Testis (tissue), 3 donors: ENCODE measurements around the gene RAPGEF5. TPM values are rescaled to one million over a fixed set of nuclear protein-coding genes. Genes with fewer than 3 reads are reported as not detected.

Source experiments
- DNase-seq: peaks from one replicate; pipeline ENCODE4 v3.0.0-alpha.2; 2019
- H3K27ac ChIP-seq, 2 donors: fragments of 200-600 bp; sonication (generic); one replicate each; pipeline ENCODE4 v1.5.1; 2019
- H3K27me3 ChIP-seq: fragments of 200-600 bp; sonication (generic); one replicate; pipeline ENCODE4 v1.5.1; 2019
- H3K36me3 ChIP-seq: fragments of 200-600 bp; sonication (generic); one replicate; pipeline ENCODE4 v1.5.1; 2017; ENCODE audit warnings: low read depth; ENCODE audit errors: missing control alignments
- H3K4me1 ChIP-seq: fragments of 200-600 bp; sonication (generic); one replicate; pipeline ENCODE4 v1.5.1; 2019
- H3K4me3 ChIP-seq, 2 donors: fragments of 200-600 bp; sonication (generic); one replicate each; pipeline ENCODE4 v1.5.1; 2017 to 2019
- H3K9me3 ChIP-seq: fragments of 200-600 bp; sonication (generic); one replicate; pipeline ENCODE4 v1.5.1; 2017
- POLR2A ChIP-seq: fragments of 450-650 bp; IDR thresholded peaks from one replicate; pipeline ENCODE4 v1.6.1; 2017; ENCODE audit warnings: antibody characterized with exemption, mild to moderate bottlenecking, moderate library complexity
- WGBS, 2 donors: methylation state at CpG; one replicate each; pipeline ENCODE4 v1.1.5; 2018; 5-methylcytosine and 5-hydroxymethylcytosine counted together
- intact Hi-C: fragments of 100-400 bp; cut with DNase I; formaldehyde crosslinking; loops from one replicate; pipeline ENCODE4 v1.15.1; 2023; ENCODE audit warnings: low total_unique reads
- polyA plus RNA-seq: library from polyadenylated mRNA; stranded (reverse); fragments of 350-450 nt; fragmentation: Illumina TruSeq; extraction: RNeasy Lipid Tissue Mini Kit (QIAGEN cat#74804); gene quantifications from one replicate; pipeline ENCODE4 v1.2.3, GENCODE V29; 2014; ENCODE audit warnings: low read depth, low replicate concordance; ENCODE audit not compliant: insufficient read depth
- total RNA-seq, 2 donors: library from RNA; depleted of rRNA; stranded (reverse); fragments of >200 nt; gene quantifications; one replicate each; pipeline ENCODE4 v1.2.3, GENCODE V29; 2016
- TF ChIP-seq, protein P1 (sequence below), 3 experiments: fragments of 450-650 bp in 2 of 3; fragments of 200-600 bp in 1 of 3; sonication (generic) in 1 of 3; IDR thresholded peaks; one replicate each; pipeline ENCODE4 v1.5.1; 2016 to 2019; ENCODE audit warnings: antibody characterized with exemption in 3 of 3, mild to moderate bottlenecking in 2 of 3, moderate library complexity in 1 of 3

RAPGEF5 gene
- total and polyA plus RNA-seq, 3 donors from 2014 or later = 16.8 to 67.5 (median 63.8) TPM

DNA sequence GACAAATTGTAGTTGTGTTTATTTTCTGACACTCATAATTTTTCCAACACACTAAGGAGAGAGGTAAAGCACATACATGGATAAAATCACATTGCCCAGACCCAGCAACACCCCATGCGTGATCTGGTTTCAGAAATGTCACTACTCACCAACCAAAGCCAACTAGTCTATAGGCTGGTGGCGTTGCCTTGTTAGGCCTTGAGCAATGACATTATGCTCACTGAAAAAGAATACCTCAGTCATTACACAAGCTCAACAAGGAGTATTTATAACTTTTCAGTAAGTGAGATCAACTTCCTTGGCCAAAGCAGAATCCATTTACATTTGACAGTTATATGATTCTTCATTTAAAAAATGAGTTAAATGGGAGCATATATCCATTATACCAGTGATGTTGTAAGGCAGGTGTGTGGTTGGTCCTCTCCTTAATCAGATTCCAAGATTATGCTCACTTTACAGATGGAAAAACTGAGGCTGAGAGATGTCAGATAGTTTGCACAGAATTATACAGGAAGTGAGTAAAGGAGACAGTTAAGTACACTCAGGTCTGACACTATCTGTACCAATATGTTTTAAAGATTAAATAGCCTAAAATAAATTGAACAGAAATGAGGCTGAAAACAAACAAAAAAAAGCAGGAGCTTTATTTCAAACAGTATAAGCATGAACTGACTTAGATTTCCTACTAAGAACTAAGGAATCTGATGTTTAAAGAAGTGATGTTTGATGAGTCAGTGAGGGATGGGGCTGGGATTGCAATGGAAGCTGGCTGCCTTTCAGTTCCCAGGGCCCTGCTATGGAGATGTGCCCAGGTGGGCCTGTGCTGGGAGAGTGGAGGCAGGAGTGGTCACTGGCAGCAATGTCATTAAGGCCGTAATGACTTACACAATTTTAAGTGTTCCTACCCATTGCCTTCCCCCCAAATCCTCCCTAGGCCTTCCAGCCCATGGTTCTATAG is 118.3 kb downstream of the RAPGEF5 start:
- H3K4me1 ChIP-seq = no peaks in the 10 kb centered on the region
- H3K27me3 ChIP-seq = no peaks in the 10 kb centered on the region
- H3K4me3 ChIP-seq = no peak overlapping the region
- no peak for TF ChIP-seq POLR2A
- TF ChIP-seq, protein P1, sequence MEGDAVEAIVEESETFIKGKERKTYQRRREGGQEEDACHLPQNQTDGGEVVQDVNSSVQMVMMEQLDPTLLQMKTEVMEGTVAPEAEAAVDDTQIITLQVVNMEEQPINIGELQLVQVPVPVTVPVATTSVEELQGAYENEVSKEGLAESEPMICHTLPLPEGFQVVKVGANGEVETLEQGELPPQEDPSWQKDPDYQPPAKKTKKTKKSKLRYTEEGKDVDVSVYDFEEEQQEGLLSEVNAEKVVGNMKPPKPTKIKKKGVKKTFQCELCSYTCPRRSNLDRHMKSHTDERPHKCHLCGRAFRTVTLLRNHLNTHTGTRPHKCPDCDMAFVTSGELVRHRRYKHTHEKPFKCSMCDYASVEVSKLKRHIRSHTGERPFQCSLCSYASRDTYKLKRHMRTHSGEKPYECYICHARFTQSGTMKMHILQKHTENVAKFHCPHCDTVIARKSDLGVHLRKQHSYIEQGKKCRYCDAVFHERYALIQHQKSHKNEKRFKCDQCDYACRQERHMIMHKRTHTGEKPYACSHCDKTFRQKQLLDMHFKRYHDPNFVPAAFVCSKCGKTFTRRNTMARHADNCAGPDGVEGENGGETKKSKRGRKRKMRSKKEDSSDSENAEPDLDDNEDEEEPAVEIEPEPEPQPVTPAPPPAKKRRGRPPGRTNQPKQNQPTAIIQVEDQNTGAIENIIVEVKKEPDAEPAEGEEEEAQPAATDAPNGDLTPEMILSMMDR (IDR thresholded peaks at IDR 0.05) = no peak
- H3K9me3 ChIP-seq = no peaks in the 10 kb centered on the region
- intact Hi-C loops = no loop called here
- no peak for DNase-seq
- WGBS, 2 donors = 95 to 100% methylated on average over 3 of the region's 3 CpGs
- no peak overlapping the region for H3K27ac ChIP-seq
- no peaks in the 10 kb centered on the region for H3K36me3 ChIP-seq

- Histone ChIP-seq H3K27me3 (no peaks in the 10 kb centered on the region), H3K27ac (no peak overlapping the region), H3K9me3 (no peaks in the 10 kb centered on the region), H3K4me1 (no peaks in the 10 kb centered on the region), H3K4me3 (no peak overlapping the region), H3K36me3 (no peaks in the 10 kb centered on the region)
- 91 to 96% methylated on average over 2 of the region's 2 CpGs for WGBS, 2 donors
- no peak for TF ChIP-seq POLR2A
- TF ChIP-seq, protein P1 (IDR thresholded peaks at IDR 0.05) = no peak
- intact Hi-C loops = no loop called here
- no peak for DNase-seq
These were observed 121.8 kb downstream of the RAPGEF5 start for GRCh38 chr7:22235134-22235533.

- H3K36me3 ChIP-seq = no peaks in the 10 kb centered on the region
- H3K4me3 ChIP-seq = no peak overlapping the region
- H3K4me1 ChIP-seq = no peaks in the 10 kb centered on the region
- no peak for DNase-seq
- H3K27ac ChIP-seq = no peak overlapping the region
- intact Hi-C loops = no loop called here
- 27 to 57% methylated on average over 3 of the region's 3 CpGs for WGBS, 2 donors
- TF ChIP-seq, protein P1 (IDR thresholded peaks at IDR 0.05) = no peak
- no peak for TF ChIP-seq POLR2A
- no peaks in the 10 kb centered on the region for H3K27me3 ChIP-seq
- no peaks in the 10 kb centered on the region for H3K9me3 ChIP-seq
These were observed 122.7 kb downstream of the RAPGEF5 start for GRCh38 chr7:22234227-22234626.

GRCh38 chr7:22231806-22232205 is 125.1 kb downstream of the RAPGEF5 start:
- 83 to 84% methylated on average over 3 of the region's 3 CpGs for WGBS, 2 donors
- H3K27me3 ChIP-seq = no peaks in the 10 kb centered on the region
- no peak for TF ChIP-seq POLR2A
- TF ChIP-seq, protein P1 (IDR thresholded peaks at IDR 0.05) = no peak

More at GRCh38 chr7:22231806-22232205, 125.1 kb downstream of the RAPGEF5 start:
- H3K27ac ChIP-seq = no peak overlapping the region
- H3K4me1 ChIP-seq = no peaks in the 10 kb centered on the region
- no peak for DNase-seq
- H3K36me3 ChIP-seq = no peaks in the 10 kb centered on the region
- no peak overlapping the region for H3K4me3 ChIP-seq
- no peaks in the 10 kb centered on the region for H3K9me3 ChIP-seq
- intact Hi-C loops = no loop called here
